ENCODE measurements around the gene THSD7A.

GRCh38 chr7:11616466-11616865 is 215.5 kb downstream of the THSD7A start:
- TF ChIP-seq EZH2 (optimal IDR thresholded peaks at IDR 0.05; ENCODE audit: low read depth, low read length) (no peak), CTCF (IDR thresholded peaks at IDR 0.05; ENCODE audit: low read length) (no peak)
